ENCODE data around the gene GNAZ.
A peak's percentile ranks its signal among the peaks of the same experiment; 100 is the strongest.

Gene GNAZ

DNA sequence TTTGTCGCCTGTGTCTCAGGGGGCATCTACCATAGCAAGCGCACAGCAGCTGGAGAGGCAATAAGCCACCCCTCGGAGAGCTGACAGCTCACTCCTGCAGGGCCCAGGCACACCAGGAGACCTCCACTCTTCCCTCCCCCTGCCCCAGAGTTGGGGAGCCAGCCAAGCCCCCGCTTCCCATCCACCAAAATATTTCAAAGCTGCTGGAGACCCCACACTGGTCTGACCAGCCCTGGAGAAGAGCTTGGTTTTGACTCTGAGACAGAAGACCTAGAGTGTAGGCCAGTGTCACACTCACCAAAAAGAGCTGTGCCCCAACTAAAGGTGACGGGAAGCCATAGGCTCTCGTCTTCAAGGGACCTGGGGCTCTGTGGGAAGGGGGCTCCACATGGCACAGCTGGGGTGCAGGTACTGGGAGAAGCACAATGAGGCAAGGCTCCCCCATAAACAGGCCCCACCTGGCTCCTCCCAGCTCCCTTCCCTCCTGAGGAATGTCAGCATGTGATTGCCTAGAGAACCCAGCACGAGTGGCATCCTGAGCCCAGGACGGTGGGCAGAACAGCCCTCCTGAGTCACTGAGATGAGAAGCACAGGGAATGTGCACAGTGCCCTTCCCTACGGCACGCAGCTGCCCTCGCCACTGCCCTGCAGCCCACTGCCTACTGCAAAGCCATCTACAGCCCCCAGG is 5.8 kb upstream of the GNAZ start:
- no peak for DNase-seq (ENCODE audit: low read depth in 2 of 2)

DNA sequence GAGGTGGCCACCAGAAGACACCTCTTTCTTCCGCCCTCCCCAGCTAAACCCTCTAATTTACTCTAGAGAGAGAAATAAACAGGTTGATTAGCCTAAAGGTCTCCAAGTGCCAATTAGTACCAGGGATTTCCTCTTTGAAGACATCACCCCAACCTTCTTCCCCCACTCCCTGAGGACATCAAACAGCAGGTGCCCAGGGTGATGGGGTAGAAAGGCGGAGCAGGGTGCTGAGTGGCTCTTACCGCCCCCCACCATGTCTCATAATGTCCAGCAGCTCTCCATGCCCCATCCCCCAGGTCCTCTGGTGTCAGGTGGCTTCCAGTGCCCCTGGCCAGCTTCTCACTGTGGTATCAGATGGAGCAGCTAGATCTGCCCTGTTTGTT is 5.3 kb upstream of the GNAZ start:
- DNase-seq (ENCODE audit: low read depth in 2 of 2) = no peak

DNA sequence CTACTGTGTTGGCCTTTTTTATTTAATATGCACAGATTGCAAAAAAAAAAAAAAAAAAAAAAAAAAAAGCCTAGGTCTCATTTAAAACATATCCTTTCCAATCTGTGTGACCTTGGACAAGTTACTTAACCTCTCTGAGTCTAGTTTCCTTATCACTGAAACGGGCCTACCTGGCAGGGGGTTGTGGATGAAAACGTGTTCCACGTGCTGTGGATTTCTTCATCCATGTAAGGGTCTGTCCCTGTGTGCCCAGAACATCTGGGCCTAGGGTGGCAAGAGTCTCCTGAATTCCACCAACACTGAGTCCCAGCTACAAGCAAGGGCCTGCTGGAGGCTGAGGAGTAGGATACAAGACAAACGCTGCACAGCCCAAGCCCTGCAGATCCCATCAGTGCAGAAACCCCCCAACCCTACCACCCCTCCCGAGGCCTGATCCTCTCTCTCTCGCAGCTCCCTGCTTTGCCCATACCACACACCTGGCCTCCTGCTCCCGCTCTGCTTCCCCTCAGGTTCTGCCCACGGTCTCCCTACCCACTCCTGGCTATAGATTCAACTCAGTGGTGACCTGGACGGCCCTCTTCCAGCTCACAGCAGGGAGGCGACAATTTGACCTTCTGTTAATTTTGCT is 4.7 kb upstream of the GNAZ start:
- no peak for DNase-seq (ENCODE audit: low read depth in 2 of 2)

DNA sequence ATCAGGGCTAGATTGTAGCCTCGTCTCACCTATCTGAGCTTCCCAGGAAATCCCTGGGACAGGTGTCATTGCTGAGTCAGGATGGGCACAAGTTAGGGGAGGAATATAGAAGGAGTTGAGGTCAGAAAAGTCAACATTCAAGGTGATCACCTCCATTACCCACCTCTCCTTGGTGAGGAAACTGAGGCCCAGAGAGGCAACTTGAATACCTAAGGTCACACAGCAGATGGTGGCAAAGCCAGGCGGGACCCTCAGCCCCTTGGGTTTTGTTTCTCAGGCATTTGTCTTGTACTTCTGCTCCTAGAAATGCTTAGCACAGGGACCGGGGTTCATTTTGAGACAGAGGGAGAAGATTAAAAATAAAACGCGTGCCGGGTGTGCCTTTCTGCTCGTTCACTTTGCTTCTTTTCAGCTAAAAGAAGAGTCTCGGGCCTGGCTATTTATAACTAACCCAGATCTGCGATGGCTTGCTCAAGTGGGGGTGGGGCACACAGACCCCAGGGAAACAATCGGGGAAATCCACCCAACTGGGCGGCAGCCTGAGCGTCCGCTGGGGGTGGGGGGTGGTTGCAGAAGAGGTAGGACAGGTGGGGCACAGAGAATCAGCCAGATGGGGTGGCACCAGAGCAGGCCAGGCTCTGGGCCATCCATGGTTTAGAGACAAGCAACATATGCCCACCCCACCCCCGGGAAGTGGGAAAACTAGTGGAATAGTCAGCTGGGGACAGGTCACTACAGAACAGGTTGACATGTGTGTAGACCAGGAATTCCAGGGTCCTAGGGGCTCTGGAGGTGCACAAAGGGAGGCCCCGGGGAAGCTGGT is 3.9 kb upstream of the GNAZ start:
- DNase-seq (ENCODE audit: low read depth in 2 of 2) = no peak

DNA sequence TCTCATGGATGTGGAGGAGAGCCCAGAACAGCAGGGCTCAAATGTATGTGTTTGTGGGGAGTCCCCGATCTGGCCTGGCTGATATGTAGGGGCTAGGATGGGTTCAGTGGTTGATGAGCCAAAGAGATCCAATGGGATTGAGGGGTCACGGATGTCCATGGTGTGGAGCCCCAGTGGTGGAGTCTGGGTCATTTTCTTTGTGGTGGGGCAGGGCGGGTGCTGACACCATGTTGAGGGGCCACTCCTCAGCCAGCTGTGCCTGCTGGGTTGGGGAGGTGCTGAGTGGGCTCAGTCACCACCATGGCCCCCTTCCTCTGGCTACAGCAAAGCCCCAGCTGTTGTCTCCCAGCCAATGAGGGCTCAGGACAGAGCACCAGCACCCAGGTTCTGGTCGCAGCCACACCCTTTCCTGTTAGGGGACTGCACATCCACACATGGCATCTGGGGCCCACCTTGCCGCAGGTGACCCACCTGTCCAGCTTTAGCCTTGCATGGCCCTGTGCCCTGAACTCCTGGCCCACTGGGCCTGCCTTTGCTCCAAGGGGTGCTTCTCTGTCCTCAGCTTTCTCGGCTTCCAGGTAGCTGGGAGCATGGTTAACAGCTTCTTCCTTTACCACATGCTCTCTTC is 3.2 kb upstream of the GNAZ start:
- DNase-seq (ENCODE audit: low read depth in 2 of 2) = no peak

GRCh38 chr22:23067691-23068090 is 2.6 kb upstream of the GNAZ start:
- DNase-seq (ENCODE audit: low read depth in 2 of 2) = no peak

DNA sequence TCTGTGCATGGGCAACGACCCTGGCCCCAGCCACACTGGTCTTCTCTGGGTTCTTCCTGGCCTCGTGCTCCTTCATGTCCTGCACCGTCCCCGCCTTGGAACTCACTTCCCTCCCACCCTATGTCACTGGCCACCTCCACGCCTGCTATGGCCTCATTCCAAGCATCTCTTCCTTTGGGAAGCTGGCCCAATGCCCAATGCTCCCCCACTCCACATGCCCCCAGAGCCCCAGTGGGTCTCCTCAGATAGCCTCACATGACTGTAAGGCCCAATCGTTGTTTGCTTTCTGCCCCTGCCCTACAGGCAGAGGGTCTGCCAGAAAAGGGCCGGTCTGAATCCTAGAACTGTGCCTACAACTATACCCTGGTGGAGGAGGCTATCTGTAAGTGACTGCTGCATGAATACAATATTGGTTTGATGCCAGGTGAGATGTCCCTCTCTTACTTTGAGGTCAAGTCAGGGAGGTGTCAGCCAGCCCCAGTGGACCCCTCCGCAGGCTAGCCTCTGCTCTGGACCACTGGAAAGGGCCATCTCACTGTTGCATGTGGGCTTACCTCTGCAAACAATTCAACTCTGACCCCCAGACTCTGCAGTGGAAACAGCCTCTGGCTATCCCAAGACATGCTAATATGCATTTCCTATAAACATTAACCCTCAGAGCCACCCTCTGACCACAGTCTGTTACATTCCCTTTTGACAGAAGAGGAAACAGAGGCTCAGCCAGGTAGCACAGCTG is 2.1 kb upstream of the GNAZ start:
- DNase-seq (ENCODE audit: low read depth in 2 of 2) = no peak

- DNase-seq (ENCODE audit: low read depth in 2 of 2) = no peak
These were observed 1.4 kb upstream of the GNAZ start for GRCh38 chr22:23068832-23069385.

- peak; percentile 80 to 82 for DNase-seq (ENCODE audit: low read depth in 2 of 2)
These were observed 589 bp upstream of the GNAZ start for GRCh38 chr22:23069502-23070357.

DNA sequence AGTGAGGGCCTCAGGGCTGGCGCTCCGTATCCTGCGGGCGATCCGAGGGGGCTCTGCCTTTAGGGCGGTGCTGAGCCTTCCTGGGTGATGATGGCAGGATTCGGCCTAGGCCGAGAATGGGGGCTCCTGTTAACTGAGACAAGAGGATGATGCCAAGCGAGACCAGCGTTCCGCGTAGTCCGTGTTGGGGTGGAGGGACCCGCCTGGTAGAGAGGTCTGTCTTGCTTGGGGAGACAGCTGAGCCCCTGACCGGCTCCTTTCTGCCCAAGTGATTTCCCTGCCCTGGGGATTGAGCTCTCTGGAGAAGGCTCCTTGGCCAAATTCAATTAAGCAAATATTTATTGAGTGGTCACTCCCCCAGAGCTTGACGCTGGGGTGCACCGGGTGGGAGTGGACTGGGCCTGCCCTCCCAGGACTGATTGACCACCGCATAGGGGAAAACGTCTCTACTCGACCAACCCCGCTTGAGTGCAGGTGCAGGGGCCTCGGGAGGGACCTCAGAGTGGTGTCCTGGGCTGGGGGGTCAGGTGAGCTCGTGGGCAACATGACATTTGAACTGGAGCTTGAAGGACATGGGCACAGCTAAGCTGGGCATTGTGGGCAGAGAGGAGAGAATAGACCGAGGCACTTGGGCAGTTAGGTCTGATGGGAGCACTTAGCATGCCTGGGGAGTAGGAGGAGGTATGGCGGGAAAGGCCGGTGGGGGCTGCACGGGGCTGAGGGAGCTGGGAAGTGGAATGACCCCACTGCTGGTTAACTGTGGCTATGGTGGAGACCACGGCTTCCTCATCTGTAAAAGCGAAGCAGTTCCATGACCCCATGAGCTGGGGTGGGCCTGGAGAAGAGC is 1.1 kb downstream of the GNAZ start:
- DNase-seq (ENCODE audit: low read depth in 2 of 2) = no peak

GRCh38 chr22:23072077-23072910 is 2.0 kb downstream of the GNAZ start:
- no peak for DNase-seq (ENCODE audit: low read depth in 2 of 2)

DNA sequence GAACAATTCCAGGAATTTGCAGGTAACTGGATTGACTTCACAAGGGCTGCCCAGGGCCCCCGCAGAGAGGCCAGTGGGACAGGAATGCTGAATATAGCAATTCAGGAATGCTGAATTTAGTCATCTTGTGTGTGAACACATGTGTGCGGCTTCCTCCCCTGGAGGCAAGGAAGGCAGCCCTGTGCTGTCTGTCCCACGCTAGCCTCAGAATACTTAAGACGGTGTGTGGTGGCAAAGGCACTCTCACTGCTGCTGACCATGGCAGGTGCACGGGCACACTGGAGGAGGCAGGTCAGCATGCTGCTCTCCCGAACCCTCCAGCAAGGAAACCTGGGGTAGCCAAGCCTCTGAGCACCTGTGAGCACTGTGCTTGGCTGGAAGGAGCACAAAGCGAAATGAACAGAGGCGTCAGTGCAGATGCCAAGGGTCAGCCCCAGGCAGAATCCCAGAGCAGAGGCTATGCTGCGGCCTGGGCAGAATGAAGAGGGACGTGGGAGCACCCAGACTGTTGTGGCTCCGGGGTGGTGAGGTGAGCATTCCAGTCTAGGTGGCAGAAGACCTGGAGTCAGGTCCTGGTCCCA is 2.7 kb downstream of the GNAZ start:
- DNase-seq (ENCODE audit: low read depth in 2 of 2) = no peak

- no peak for DNase-seq (ENCODE audit: low read depth in 2 of 2)
These were observed 3.4 kb downstream of the GNAZ start for GRCh38 chr22:23073526-23074229.

- DNase-seq (ENCODE audit: low read depth in 2 of 2) = no peak
These were observed 4.1 kb downstream of the GNAZ start for GRCh38 chr22:23074451-23074850.

DNA sequence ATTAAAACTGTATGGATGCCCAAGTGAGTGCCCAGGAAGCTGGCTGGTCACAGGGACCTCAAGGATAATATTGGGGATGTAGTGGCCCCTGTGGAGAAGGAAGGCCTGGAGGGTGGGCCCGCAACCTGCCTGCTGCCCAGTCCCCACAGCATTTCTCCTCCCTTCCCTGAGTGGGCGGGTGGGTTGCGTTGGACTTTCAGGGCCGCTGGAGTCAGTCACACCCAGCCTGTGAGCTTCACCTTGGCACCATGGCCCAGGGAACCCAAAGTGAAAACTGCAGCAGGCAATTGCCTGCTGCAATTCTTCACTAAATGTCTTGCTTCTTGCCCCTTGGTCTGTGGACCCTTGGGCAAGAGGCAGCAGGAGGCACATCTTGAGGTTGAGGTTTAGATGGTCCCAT is 4.7 kb downstream of the GNAZ start:
- no peak for DNase-seq (ENCODE audit: low read depth in 2 of 2)

DNA sequence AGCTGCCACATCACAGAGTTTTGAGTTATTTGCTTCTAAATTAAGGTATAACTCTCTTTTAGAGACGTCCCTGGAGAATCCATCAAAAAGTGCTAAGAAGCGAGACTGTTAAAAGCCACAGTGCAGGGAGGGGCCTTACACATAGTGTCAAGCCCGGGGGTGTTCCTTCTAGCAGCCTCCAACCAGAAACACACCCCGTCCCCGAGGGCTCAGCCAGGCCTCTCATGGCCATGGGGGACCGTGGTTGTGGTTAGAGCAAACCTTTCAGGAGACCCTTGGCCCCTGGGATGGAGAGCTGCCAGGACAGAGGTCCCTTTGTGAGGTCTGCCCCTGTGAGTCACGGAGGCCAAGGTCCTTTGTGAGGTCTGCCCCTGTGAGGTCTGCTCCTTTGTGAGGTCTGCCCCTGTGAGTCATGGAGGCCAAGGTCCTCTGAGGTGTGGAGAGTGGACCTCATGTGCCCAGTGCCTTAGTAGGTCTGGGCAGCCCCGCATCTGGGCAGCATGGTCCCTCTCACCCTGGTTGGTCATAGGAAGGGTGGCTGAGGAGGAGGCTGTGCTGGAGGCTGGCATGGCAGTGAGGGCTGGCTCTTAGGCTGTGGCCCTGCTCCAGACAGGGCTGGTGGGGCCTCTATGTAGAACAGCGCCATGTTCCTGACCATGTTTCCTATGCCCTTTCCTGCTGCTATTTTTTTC is 5.4 kb downstream of the GNAZ start:
- no peak for DNase-seq (ENCODE audit: low read depth in 2 of 2)

Data from activated CD4-positive, alpha-beta T cell treated with anti-CD3 and anti-CD28 coated beads for 24 hours (primary cell).